Measurements from ENCODE around the gene QRICH2.

QRICH2 gene

GRCh38 chr17:76241691-76242255 lies 66.3 kb downstream of the QRICH2 start:
- TF ChIP-seq CREB1 (IDR thresholded peaks at IDR 0.05; ENCODE audit: low read depth), result no peak
- TF ChIP-seq TAF1 (IDR thresholded peaks at IDR 0.05; ENCODE audit: low read depth), result no peak
- TF ChIP-seq CEBPB (IDR thresholded peaks at IDR 0.05), result no peak
- TF ChIP-seq FOXM1 (IDR thresholded peaks at IDR 0.05; ENCODE audit: borderline replicate concordance, low read depth), result no peak
- TF ChIP-seq YY1 (IDR thresholded peaks at IDR 0.05; ENCODE audit: low read depth), result no peak
- TF ChIP-seq USF1 (IDR thresholded peaks at IDR 0.05), result no peak
- TF ChIP-seq ZBTB7A (IDR thresholded peaks at IDR 0.05; ENCODE audit: low read depth), result no peak
- no peak for TF ChIP-seq EP300 (IDR thresholded peaks at IDR 0.05; ENCODE audit: borderline replicate concordance)
- no peak for TF ChIP-seq RAD21 (IDR thresholded peaks at IDR 0.05; ENCODE audit: low read depth)
- TF ChIP-seq MAX (IDR thresholded peaks at IDR 0.05), result no peak
- TF ChIP-seq NFIC (IDR thresholded peaks at IDR 0.05), result no peak

GRCh38 chr17:76241204-76241538 lies 66.9 kb downstream of the QRICH2 start:
- TF ChIP-seq RAD21 (IDR thresholded peaks at IDR 0.05; ENCODE audit: low read depth) (no peak; the same call in 1 of the 2 replicates), ZBTB7A (IDR thresholded peaks at IDR 0.05; ENCODE audit: low read depth) (no peak), REST (IDR thresholded peaks at IDR 0.05; ENCODE audit: low read depth) (no peak), EGR1 (IDR thresholded peaks at IDR 0.05) (no peak), MAX (IDR thresholded peaks at IDR 0.05) (no peak), TEAD4 (IDR thresholded peaks at IDR 0.05) (no peak), NFIC (IDR thresholded peaks at IDR 0.05) (no peak), CEBPB (IDR thresholded peaks at IDR 0.05) (no peak), TCF12 (IDR thresholded peaks at IDR 0.05; ENCODE audit: low read depth) (no peak), TAF1 (IDR thresholded peaks at IDR 0.05; ENCODE audit: low read depth) (no peak), YY1 (IDR thresholded peaks at IDR 0.05; ENCODE audit: low read depth) (no peak), USF1 (IDR thresholded peaks at IDR 0.05) (no peak), EP300 (IDR thresholded peaks at IDR 0.05; ENCODE audit: borderline replicate concordance) (no peak), CREB1 (IDR thresholded peaks at IDR 0.05; ENCODE audit: low read depth) (no peak)

GRCh38 chr17:76240461-76241203 lies 67.4 kb downstream of the QRICH2 start, which contains the start of gene RNF157:
RNF157 (minus strand) TSS chr17:76240493; CDS start chr17:76240240, 253 bp downstream.
- TF ChIP-seq ZBTB7A (IDR thresholded peaks at IDR 0.05; ENCODE audit: low read depth), result peak; percentile 63; the same call in 1 of the 2 replicates
- TF ChIP-seq NFIC (IDR thresholded peaks at IDR 0.05), result no peak
- TF ChIP-seq EGR1 (IDR thresholded peaks at IDR 0.05), result no peak; the same call in 1 of the 2 replicates
- no peak for TF ChIP-seq REST (IDR thresholded peaks at IDR 0.05; ENCODE audit: low read depth)
- TF ChIP-seq USF1 (IDR thresholded peaks at IDR 0.05), result 0 out of 2 replicates have a peak, but pooled peaks have one; percentile 2
- TF ChIP-seq CREB1 (IDR thresholded peaks at IDR 0.05; ENCODE audit: low read depth), result no peak
- no peak for TF ChIP-seq CEBPB (IDR thresholded peaks at IDR 0.05)
- peak; percentile 77 for TF ChIP-seq YY1 (IDR thresholded peaks at IDR 0.05; ENCODE audit: low read depth)
- peak; percentile 48 for TF ChIP-seq TCF12 (IDR thresholded peaks at IDR 0.05; ENCODE audit: low read depth)
- TF ChIP-seq TEAD4 (IDR thresholded peaks at IDR 0.05), result 0 out of 2 replicates have a peak, but pooled peaks have one; percentile 25
- peak; percentile 89 for TF ChIP-seq MAX (IDR thresholded peaks at IDR 0.05)
- peak; percentile 56; the same call in 1 of the 2 replicates for TF ChIP-seq TAF1 (IDR thresholded peaks at IDR 0.05; ENCODE audit: low read depth)

- no peak for TF ChIP-seq MAX (IDR thresholded peaks at IDR 0.05)
- TF ChIP-seq FOXM1 (IDR thresholded peaks at IDR 0.05; ENCODE audit: borderline replicate concordance, low read depth), result no peak
- peak; percentile 62; the same call in 1 of the 2 replicates for TF ChIP-seq ZBTB7A (IDR thresholded peaks at IDR 0.05; ENCODE audit: low read depth)
- no peak for TF ChIP-seq TAF1 (IDR thresholded peaks at IDR 0.05; ENCODE audit: low read depth)
- no peak for TF ChIP-seq RAD21 (IDR thresholded peaks at IDR 0.05; ENCODE audit: low read depth)
- no peak for TF ChIP-seq YY1 (IDR thresholded peaks at IDR 0.05; ENCODE audit: low read depth)
- no peak for TF ChIP-seq CREB1 (IDR thresholded peaks at IDR 0.05; ENCODE audit: low read depth)
- no peak for TF ChIP-seq EGR1 (IDR thresholded peaks at IDR 0.05)
- no peak for TF ChIP-seq NFIC (IDR thresholded peaks at IDR 0.05)
Measured at GRCh38 chr17:76239538-76240274, 68.4 kb downstream of the QRICH2 start.
